Mesenchymal stem cell (in vitro differentiated cells and primary cell): ENCODE data around the gene BMPR1B.

Experiments used
- DNase-seq: peaks from one replicate; pipeline ENCODE4 v3.0.0-alpha.2; 2013
- H2AFZ ChIP-seq: one replicate; pipeline ENCODE4 v1.6.1; 2013; ENCODE audit warnings: low read depth, mild to moderate bottlenecking, control low read depth, inconsistent platforms, low read length, moderate library complexity
- H2AK5ac ChIP-seq: 2 replicates; pipeline ENCODE4 v1.6.1; 2013; ENCODE audit warnings: low read length, moderate library complexity, mild to moderate bottlenecking, inconsistent platforms; ENCODE audit not compliant: severe bottlenecking
- H2BK120ac ChIP-seq: one replicate; pipeline ENCODE4 v1.6.1; 2013; ENCODE audit warnings: low read depth, mild to moderate bottlenecking, inconsistent platforms, low read length, moderate library complexity
- H2BK12ac ChIP-seq, 2 experiments: one replicate each; pipeline ENCODE4 v1.6.1; 2013; ENCODE audit warnings: inconsistent platforms in 2 of 2, low read length in 2 of 2, mild to moderate bottlenecking in 2 of 2, moderate library complexity in 2 of 2, control low read depth in 1 of 2
- H2BK15ac ChIP-seq: one replicate; pipeline ENCODE4 v1.6.1; 2013; ENCODE audit warnings: mild to moderate bottlenecking, low read depth, inconsistent platforms; ENCODE audit not compliant: poor library complexity, severe bottlenecking
- H2BK5ac ChIP-seq: 2 replicates; pipeline ENCODE4 v1.6.1; 2013; ENCODE audit warnings: low read depth, mild to moderate bottlenecking, low read length, control low read depth, inconsistent platforms; ENCODE audit not compliant: poor library complexity, severe bottlenecking
- H3K14ac ChIP-seq, 2 experiments: one replicate each; pipeline ENCODE4 v1.6.1; 2013; ENCODE audit warnings: inconsistent platforms in 2 of 2, low read length in 2 of 2, control low read depth in 1 of 2, mild to moderate bottlenecking in 1 of 2, moderate library complexity in 1 of 2
- H3K18ac ChIP-seq, 2 experiments: one replicate each; pipeline ENCODE4 v1.6.1; 2013; ENCODE audit warnings: inconsistent platforms in 2 of 2, low read length in 2 of 2, control low read depth in 1 of 2, low read depth in 1 of 2, mild to moderate bottlenecking in 1 of 2
- H3K23ac ChIP-seq, 2 experiments: one replicate each; pipeline ENCODE4 v1.6.1; 2013; ENCODE audit warnings: inconsistent platforms in 2 of 2, low read length in 2 of 2, mild to moderate bottlenecking in 2 of 2, moderate library complexity in 2 of 2, control low read depth in 1 of 2
- H3K27ac ChIP-seq: 2 replicates; pipeline ENCODE4 v1.5.1; 2013; ENCODE audit warnings: mild to moderate bottlenecking, moderate library complexity, low read length, control low read depth, inconsistent platforms; ENCODE audit not compliant: poor library complexity, severe bottlenecking
- H3K27me3 ChIP-seq, 2 experiments: 2 replicates each; pipeline versions ENCODE4 v1.6.1 to v1.7.0; 2013; ENCODE audit warnings: low read length in 2 of 2, mild to moderate bottlenecking in 2 of 2, moderate library complexity in 2 of 2, control low read depth in 1 of 2, inconsistent platforms in 1 of 2; ENCODE audit not compliant: control insufficient read depth in 1 of 2, insufficient read depth in 1 of 2
- H3K36me3 ChIP-seq, 2 experiments: 2 replicates each; pipeline versions ENCODE4 v1.6.1 to v1.7.0; 2013; ENCODE audit warnings: low read length in 2 of 2, control low read depth in 1 of 2, inconsistent platforms in 1 of 2, low read depth in 1 of 2, mild to moderate bottlenecking in 1 of 2; ENCODE audit not compliant: insufficient read depth in 2 of 2, control insufficient read depth in 1 of 2
- H3K4ac ChIP-seq, 2 experiments: one replicate each; pipeline ENCODE4 v1.6.1; 2013; ENCODE audit warnings: inconsistent platforms in 2 of 2, low read length in 2 of 2, mild to moderate bottlenecking in 2 of 2, moderate library complexity in 2 of 2, control low read depth in 1 of 2, low read depth in 1 of 2
- H3K4me1 ChIP-seq: 2 replicates; pipeline ENCODE4 v1.6.1; 2013; ENCODE audit warnings: low read depth, low read length, control low read depth; ENCODE audit not compliant: control insufficient read depth, insufficient read depth
- H3K4me2 ChIP-seq: 2 replicates; pipeline ENCODE4 v1.6.1; 2013; ENCODE audit warnings: low read length, mild to moderate bottlenecking, inconsistent platforms; ENCODE audit not compliant: poor library complexity, severe bottlenecking
- H3K4me3 ChIP-seq, 2 experiments: 2 replicates each; pipeline versions ENCODE4 v1.5.1 to v1.7.0; 2013; ENCODE audit warnings: low read length in 2 of 2, mild to moderate bottlenecking in 2 of 2, control low read depth in 1 of 2, low read depth in 1 of 2; ENCODE audit not compliant: insufficient read depth in 1 of 2
- H3K79me1 ChIP-seq: replicated peaks from 2 replicates; pipeline ENCODE4 v1.6.1; 2013; ENCODE audit warnings: mild to moderate bottlenecking, control low read depth, low read length, inconsistent platforms; ENCODE audit not compliant: poor library complexity, severe bottlenecking
- H3K9ac ChIP-seq: 2 replicates; pipeline ENCODE4 v1.7.0; 2013; ENCODE audit warnings: mild to moderate bottlenecking, low read length, moderate library complexity
- H3K9me3 ChIP-seq: 2 replicates; pipeline ENCODE4 v1.7.0; 2013; ENCODE audit warnings: mild to moderate bottlenecking, low read length; ENCODE audit not compliant: control insufficient read depth
- H4K8ac ChIP-seq: one replicate; pipeline ENCODE4 v1.6.1; 2013; ENCODE audit warnings: inconsistent platforms, mild to moderate bottlenecking, low read length, moderate library complexity
- H4K91ac ChIP-seq: one replicate; pipeline ENCODE4 v1.6.1; 2013; ENCODE audit warnings: mild to moderate bottlenecking, low read length, inconsistent platforms
- WGBS: methylation state at CpG from one replicate; pipeline ENCODE4 v1.1.7; 2013; ENCODE audit warnings: mixed read lengths; 5-methylcytosine and 5-hydroxymethylcytosine counted together

BMPR1B gene

DNA sequence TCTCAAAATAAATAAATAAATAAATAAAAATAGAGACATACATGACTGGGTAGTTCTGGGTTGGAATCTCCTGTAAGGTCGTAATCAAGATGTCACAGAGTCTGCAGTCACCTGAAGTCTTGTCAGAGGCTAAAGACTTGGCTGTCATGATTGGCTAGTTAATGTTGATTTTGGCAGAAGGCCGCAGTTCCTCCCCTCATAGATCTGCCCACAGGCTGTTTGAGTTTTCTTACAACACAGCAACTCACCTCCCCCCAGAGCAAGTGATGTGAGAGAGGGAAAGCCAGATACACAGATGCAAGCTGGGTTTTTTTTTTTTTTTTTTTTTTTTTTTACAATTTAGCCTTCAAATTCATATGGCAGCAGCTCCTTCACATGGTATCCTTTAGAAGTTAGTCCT is 36.4 kb upstream of the BMPR1B start:
- Histone ChIP-seq H4K8ac (no peak overlapping the region), H3K36me3 (no peaks in the 10 kb centered on the region), H3K4me2 (no peak overlapping the region), H2BK120ac (no peak overlapping the region), H3K9me3 (no peaks in the 10 kb centered on the region), H2BK5ac (no peak overlapping the region), H3K18ac (no peak overlapping the region), H3K9ac (no peak overlapping the region), H3K4ac (no peak overlapping the region), H3K27ac (no peak overlapping the region), H3K4me1 (no peaks in the 10 kb centered on the region), H2AFZ (no peak overlapping the region), H2BK15ac (no peak overlapping the region), H4K91ac (no peak overlapping the region), H3K79me1 (no peaks in the 10 kb centered on the region), H2BK12ac (no peak overlapping the region), H3K14ac (no peak overlapping the region), H3K27me3 (no peaks in the 10 kb centered on the region), H3K4me3 (no peak overlapping the region), H3K23ac (no peak overlapping the region), H2AK5ac (no peak overlapping the region)
- DNase-seq = no peak
- WGBS = 57% methylated on average over 1 of the region's 2 CpGs

DNA sequence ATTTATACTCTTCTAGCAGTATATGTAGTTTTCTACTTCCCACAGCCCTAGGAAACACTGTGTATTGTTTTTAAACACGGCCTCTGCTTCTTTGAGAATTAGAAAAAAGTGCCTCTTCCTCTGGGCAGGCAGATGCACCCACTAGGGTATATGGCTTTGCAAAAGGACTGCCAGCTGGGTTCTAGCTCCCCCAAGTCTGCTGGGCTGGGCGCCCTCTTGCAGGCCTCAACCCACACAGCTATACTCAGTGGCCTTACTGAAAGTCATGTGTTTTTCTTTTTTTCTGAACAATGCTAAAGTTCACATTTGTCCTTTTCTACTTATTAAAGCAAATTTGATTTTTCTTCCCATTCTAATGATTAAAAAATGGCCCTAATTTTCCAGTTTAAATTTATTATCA is 35.5 kb upstream of the BMPR1B start:
- H2AK5ac ChIP-seq = no peak overlapping the region
- no peak overlapping the region for H4K8ac ChIP-seq
- no peak overlapping the region for H3K4me2 ChIP-seq
- H3K23ac ChIP-seq = no peak overlapping the region
- H2BK12ac ChIP-seq = no peak overlapping the region
- no peak overlapping the region for H2BK5ac ChIP-seq
- no peak for DNase-seq
- H3K18ac ChIP-seq = no peak overlapping the region
- no peak overlapping the region for H3K9ac ChIP-seq
- no peak overlapping the region for H3K27ac ChIP-seq
- no peak overlapping the region for H4K91ac ChIP-seq
- H3K79me1 ChIP-seq = no peaks in the 10 kb centered on the region
- H2BK15ac ChIP-seq = no peak overlapping the region
- H3K36me3 ChIP-seq = no peaks in the 10 kb centered on the region
- H3K4me3 ChIP-seq = no peak overlapping the region
- no peak overlapping the region for H2AFZ ChIP-seq
- no peaks in the 10 kb centered on the region for H3K4me1 ChIP-seq
- WGBS = 90% methylated on average over 2 of the region's 2 CpGs
- no peaks in the 10 kb centered on the region for H3K27me3 ChIP-seq
- no peak overlapping the region for H3K4ac ChIP-seq
- H3K14ac ChIP-seq = no peak overlapping the region
- no peaks in the 10 kb centered on the region for H3K9me3 ChIP-seq
- H2BK120ac ChIP-seq = no peak overlapping the region

DNA sequence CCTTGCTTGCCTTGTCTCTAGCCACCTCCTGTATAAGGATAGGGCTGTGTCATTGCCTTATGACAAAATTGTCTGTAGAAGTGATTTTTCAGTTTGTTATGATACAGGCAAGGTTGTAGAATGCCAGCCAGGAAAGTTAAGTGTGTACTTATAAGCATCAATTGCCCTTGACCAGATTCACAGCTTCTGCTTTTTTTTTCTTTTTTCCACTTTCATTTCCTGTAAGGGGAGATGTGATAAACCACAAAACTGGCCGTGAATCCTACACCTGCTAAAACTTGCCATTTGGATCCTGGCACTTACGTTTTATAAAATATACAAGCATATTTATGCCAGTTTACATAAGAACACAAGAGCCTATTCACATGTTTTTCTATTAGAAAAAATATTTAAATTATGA is 35.0 kb upstream of the BMPR1B start:
- 61% methylated on average over 1 of the region's 2 CpGs for WGBS
- Histone ChIP-seq H3K36me3 (no peaks in the 10 kb centered on the region), H3K4ac (no peak overlapping the region), H3K14ac (no peak overlapping the region), H3K27me3 (no peaks in the 10 kb centered on the region), H3K4me1 (no peaks in the 10 kb centered on the region), H2BK15ac (no peak overlapping the region), H4K91ac (no peak overlapping the region), H4K8ac (no peak overlapping the region), H3K9ac (no peak overlapping the region), H2BK120ac (no peak overlapping the region), H2BK12ac (no peak overlapping the region), H3K79me1 (no peaks in the 10 kb centered on the region), H3K4me2 (no peak overlapping the region), H3K23ac (no peak overlapping the region), H2BK5ac (no peak overlapping the region), H2AFZ (no peak overlapping the region), H3K18ac (no peak overlapping the region), H3K4me3 (no peak overlapping the region), H3K9me3 (no peaks in the 10 kb centered on the region), H2AK5ac (no peak overlapping the region), H3K27ac (no peak overlapping the region)
- no peak for DNase-seq

DNA sequence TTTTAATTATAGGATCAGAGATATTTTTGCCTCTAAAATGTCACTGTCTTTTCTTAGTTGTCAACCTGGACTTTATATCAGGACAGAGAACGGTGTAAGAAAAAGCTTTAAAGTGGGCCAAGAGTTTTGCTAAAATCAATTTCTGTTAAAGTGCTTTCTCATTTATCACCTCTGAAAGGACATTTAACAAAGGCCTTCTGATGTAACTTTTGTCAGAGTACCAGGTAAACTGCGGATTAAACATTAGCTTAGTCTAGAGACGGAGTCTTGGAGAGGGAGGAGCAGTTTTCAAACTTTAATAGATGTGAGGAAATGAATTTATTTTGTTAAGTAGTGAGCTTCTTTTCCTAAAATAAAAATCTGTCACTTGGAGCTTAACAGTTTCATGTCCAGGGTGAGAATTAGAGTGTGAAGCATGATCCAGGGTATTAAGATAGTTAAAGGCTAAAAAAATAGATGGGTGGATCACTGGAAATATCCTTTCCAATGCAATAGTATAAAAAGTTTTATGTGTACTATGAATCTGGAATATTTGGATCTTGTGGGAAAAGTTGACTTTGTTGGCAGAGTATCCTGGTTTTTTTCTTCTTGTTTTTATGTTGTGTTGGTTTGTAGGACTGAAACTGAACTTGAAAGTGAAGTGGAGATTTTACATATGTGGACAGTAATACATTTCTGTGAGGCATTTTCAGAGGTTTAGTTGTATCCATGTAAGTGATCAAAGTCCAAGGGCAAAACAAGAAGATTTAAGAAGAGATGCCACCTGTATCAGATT is 33.6 kb upstream of the BMPR1B start:
- H3K18ac ChIP-seq = no peak overlapping the region
- no peak overlapping the region for H2BK12ac ChIP-seq
- H3K9me3 ChIP-seq = no peaks in the 10 kb centered on the region
- H2BK5ac ChIP-seq = no peak overlapping the region
- no peak overlapping the region for H3K27ac ChIP-seq
- no peak overlapping the region for H3K23ac ChIP-seq
- no peak overlapping the region for H3K4ac ChIP-seq
- no peak overlapping the region for H2AK5ac ChIP-seq
- no peak overlapping the region for H2BK120ac ChIP-seq
- H4K91ac ChIP-seq = no peak overlapping the region
- no peaks in the 10 kb centered on the region for H3K4me1 ChIP-seq
- no peak overlapping the region for H4K8ac ChIP-seq
- no peak overlapping the region for H3K9ac ChIP-seq
- DNase-seq = no peak
- no peak overlapping the region for H2BK15ac ChIP-seq
- H3K14ac ChIP-seq = no peak overlapping the region
- 87% methylated on average over 2 of the region's 3 CpGs for WGBS
- no peak overlapping the region for H2AFZ ChIP-seq
- H3K4me3 ChIP-seq = no peak overlapping the region
- no peaks in the 10 kb centered on the region for H3K79me1 ChIP-seq
- no peaks in the 10 kb centered on the region for H3K36me3 ChIP-seq
- no peak overlapping the region for H3K4me2 ChIP-seq
- no peaks in the 10 kb centered on the region for H3K27me3 ChIP-seq
